ENCODE data around the gene MORN1.
A peak's percentile ranks its signal among the peaks of the same experiment; 100 is the strongest.

Gene MORN1

DNA sequence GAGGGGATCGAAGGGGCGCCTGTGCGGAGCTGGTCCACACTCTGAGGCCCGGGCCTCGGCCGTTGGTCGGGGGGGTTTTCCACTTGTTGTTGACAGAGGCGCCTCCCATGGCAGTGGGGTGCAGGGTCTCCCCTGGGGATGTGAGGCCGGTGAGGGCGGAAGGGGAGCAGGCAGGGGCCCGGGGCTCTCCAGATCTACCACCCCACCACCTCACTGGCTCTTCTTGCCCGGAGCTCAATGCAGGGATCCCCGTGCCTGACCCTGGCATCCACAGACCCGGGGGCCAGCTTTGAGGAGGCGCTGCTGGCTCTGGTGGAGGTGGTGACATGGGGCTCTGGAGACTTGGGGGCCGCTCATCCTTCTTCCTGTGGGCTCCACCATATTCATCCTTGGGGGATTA lies 28.1 kb upstream of the MORN1 start:
- DNase-seq (ENCODE audit: low read depth in 3 of 3): no peak

DNA sequence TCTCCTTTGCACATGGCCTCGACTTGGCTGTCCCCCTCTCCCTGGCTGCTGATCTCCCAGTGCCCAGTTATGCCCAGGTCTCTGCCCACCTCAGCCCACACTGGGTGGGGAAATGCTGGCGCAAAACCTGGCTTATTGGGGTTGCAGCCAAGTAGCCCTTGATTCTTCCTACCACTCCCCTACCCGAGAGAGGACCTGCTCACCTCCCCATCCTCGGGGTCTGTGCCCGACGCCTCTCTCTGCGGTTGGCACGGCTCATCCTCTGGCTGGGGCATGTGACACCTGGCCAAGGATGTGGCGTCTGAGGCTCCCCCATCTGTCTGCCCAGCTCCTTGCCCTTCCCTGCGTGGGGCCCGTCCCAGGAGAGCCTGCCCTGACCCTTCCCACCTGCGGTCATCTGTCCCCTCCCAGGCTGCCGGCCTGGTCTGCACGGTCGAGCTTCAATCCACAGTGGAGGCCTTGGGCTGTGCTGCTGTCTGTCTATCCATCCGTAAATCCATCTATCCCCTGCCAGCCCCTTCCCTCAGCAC lies 27.5 kb upstream of the MORN1 start:
- DNase-seq (ENCODE audit: low read depth in 3 of 3): no peak

DNA sequence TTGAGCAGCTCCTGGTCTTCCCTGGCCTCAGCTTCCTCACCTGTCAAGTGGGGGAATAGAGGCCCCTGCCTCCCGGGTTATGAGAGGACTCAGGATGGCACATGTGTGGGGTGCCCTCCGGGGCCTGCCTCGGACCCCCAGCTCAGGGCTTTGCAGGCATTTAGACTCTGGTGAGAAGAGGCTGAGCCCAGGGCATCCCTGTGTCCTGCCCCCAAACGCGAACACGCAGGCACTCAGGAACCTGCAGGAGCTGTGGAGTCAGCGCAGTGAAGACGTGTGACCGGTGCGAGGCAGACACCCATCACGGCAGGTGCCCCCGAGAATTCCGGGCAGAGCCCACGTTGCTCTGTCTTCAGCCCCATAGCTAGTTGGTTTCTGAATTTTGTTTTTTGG lies 26.5 kb upstream of the MORN1 start:
- no peak for DNase-seq (ENCODE audit: low read depth in 3 of 3)

DNA sequence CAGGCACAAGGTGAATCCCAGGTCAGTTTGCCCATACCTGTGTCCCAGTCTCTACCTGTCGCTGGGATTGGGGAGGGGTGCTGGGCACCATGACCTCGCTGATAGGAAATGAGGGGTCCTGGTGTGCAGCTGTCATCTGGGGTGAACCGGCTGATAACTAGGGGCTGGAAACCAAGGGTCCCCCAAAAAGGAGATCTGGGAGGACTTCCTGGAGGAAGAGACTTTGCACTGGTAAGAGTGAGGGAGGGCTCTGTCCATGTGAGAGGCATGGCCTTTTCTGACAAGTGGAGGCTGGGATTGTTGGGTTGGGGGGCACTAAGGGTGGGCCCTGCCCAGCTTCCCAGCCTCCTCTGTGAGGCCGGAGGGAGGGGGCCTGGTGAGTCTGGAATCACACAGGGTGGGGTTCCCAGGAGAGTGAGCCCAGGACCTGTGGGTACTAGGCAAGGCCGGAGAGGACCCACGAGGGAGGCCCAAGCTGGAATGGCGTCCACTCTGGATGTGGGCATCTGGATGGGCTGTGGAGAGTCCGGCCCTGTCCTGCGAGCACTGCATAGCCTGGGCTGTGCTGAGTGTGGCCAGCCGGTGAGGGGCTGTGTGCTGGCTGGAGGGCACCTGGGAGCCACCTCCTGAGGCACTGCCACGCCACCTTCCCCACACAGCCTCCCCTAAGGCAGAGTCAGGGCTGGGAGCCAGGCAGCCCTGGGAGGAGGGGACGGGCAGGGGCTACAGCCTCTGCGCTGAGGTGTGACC lies 25.9 kb upstream of the MORN1 start:
- DNase-seq (ENCODE audit: low read depth in 3 of 3): no peak

DNA sequence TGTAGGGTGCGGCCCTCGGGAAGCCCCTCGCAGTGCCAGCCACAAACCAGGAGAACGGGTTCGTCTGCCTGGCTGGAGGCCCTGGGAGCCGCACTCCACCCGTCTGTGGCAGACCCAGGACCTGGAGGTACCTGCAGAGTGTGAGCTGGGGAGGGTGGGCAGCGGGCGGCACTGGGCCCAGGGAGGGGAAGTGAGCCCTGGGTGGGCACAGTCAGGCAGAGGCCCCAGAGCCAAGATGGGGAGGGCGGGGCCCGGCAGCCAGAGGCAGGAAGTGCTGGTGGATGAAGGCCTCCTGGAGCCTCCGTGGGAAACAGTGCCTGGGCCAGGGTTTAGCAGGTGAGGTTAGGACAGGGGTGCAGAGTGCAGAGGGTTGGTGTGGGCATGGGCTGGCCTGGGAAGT lies 25.0 kb upstream of the MORN1 start:
- DNase-seq (ENCODE audit: low read depth in 3 of 3): no peak

DNA sequence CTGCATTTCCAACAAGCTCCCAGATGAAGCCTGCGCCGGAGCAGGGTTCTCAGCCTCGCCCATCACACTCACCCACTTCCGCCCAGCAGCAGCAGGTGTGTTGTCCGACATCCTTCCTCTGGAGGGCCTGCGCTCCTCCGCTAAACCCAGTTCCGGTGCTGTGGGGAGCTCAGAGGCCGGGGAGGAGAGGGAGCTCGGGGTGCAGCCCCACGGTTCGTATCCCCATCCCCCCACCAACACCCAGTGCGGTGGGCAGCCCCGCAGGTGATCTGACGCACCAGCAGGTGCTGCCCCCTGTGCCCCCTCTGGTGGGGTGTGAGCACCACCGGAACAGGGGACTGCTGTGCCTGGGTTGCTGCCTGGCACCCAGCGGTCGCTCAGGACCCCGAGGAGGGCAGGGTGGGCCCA lies 24.5 kb upstream of the MORN1 start:
- DNase-seq (ENCODE audit: low read depth in 3 of 3): no peak

DNA sequence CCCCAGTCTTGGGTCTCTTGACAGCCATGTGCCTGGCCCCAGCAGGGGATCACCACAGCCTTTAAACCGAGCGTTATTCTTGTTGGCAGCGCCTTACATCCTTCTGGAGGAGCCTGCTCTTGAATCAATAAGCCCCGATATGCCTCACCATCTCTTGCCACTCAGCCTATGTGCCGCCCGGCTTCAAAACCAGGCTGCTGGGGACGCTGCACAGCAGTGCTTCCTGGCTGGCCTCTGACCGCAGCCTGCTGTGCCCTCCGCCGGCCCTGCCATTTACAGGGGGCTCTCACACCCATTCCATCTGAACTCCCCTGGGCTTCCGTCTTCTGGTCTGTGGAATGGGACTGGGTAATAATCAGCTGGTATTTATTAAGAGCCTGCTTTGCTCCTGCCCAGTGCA lies 24.0 kb upstream of the MORN1 start:
- no peak for DNase-seq (ENCODE audit: low read depth in 3 of 3)

DNA sequence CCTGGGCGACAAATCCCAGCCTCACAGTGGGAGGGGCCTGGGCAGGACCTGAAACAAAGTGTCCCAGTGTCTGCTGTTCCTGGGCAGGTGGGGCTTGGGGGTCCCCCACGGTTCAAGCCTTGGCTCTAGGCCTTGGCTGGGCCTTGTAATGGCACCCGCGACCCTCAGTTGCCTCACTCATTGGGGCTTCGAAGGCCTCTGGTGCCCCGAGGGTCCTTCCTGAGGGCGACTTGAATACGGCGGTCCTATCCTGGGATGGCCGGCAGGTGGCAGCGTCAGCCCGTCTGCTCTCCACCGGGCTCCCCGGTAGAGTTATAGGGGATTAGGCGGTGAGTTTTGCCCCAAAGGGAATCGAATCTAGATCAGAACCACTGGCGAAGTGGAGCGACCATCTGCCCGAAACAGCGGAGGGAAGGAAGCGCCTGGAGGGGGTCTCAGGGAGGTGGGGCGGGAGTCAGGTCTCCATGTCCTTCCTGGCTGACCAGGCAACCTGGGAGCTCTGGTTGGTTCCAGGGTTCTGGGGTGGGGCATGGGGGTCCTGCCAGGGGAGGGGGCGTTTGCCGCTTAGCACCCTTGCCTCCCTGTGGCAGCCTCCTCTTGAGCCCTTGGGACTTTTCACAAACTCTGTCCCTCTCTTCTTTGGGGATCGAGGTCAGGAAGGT lies 23.1 kb upstream of the MORN1 start:
- peak; percentile 62 to 71 (median 66) for DNase-seq (ENCODE audit: low read depth in 3 of 3)

DNA sequence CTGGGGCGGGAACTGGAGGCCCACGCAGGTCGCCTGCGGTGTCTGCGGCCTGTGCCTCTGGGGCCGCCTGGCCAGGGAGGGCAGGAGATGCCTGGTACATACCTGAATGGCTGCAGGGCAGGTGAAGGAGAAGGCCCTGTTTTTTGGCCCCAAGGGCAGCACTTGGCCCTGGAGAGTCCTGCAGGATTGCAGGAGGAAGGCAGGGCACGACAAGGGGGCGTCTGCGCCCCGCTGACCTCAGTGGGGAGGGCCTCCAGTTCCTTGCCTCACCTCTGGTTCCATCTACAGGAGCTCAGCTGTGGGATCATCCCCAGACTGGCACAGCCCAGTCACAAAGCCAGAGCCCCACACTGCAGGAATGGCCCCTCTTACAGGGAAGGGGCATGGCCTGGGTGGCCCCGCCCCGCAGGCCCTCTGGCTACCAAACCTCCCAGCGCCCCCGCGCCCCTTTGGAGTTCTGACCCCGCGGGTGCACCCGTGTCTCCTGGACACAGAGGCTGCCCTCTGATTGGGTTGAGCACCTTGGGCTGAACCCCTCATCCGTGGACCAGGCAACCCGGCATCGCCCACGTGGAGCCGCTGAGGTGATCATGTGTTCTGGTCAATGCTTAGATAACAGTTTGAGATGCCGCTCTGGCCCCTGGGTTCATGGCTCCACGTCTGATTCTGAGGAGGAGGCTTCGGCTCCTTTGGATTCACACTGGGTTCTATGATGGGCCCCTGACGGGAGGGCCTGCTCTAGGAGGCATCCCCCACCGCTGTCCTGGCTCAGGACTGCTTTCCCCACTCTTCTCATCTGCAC lies 22.3 kb upstream of the MORN1 start:
- no peak for DNase-seq (ENCODE audit: low read depth in 3 of 3)

DNA sequence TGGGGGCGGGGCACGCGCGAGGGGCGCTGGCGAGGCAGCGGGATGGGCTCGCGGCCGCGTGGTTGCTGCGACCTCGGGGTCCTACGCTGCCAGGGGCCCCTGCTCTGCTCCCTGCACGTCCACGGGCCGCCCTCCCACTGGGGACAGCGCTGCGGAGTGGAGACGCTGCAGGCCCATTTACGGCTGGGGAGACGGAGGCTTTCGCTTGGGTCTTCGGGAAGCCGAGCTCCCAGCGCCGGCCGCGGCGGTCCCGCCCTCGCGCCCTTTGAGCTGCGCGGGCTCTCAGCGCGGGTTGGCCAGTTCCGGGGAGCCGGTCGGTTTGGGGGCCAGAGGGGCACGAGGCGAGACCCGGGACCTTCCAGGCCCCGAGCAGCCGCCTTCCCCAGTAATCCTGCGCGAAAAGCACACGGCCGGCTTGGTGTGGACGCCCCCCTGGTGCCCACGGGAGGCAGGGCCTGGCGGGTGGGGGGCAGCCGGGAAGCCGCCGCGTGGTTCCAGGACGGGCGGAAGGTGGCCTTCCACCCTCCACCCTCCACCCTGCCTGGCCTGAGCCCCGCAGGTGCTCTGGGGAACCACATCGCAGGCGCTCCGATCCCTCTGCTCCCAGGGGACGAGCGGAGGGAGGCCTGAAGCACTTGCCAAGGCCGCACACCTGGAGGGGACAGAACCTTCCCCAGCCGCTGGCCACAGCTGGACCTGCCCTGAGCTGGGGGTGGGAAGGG lies 21.6 kb upstream of the MORN1 start:
- DNase-seq (ENCODE audit: low read depth in 3 of 3): no peak

DNA sequence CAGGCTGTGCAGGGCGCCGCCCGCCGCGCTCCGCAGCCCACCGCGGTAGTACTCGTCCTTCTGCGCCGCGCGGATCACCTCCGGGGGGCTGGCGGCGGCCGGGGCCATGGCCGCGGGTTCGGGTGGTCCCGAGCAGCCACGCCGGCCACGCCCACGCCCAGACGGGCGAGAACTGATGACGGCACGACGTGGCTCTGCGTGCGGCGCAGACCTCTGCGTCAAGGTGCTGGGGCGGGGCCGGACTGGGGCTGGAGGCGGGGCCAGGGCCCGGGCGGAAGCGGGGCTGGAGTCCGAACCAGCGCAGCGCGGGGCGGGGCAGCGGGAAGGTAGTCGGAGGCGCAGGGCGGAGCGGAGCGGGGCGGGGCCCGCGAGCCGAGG lies 21.0 kb upstream of the MORN1 start, which contains the start of gene PEX10:
Gene PEX10, minus strand, starts transcription at position 170 of the 378 bp plus-strand sequence. Its CDS starts 62 bp downstream, at position 108.
- peak; percentile 98 to 99 (median 99) for DNase-seq (ENCODE audit: low read depth in 3 of 3)

DNA sequence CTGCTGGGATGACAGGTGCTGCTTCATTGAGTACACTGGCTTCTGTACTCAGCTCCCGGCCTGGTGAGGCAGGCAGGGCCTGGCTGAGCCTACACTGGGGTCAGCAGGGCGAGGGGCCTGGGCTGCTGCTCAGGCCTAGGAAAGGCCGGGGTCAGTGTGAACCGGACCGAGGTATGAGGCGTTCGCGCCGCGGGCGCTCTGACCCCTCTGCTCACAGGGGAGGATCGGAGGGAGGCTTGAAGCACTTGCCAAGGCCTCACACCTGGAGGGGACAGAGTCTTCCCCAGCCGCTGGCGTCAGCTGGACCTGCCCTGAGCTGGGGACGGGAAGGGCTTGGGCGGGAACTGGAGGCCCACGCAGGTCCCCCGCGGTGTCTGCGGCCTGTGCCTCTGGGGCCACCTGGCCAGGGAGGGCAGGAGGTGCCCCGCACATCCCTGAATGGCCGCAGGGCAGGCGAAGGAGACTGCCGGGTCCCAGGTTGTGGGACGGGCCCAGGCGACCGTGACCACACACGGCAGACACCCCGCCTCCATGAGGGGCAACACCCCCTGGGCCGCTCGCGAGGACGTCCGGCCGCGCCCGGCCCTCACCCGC lies 20.5 kb upstream of the MORN1 start:
- no peak for DNase-seq (ENCODE audit: low read depth in 3 of 3)

DNA sequence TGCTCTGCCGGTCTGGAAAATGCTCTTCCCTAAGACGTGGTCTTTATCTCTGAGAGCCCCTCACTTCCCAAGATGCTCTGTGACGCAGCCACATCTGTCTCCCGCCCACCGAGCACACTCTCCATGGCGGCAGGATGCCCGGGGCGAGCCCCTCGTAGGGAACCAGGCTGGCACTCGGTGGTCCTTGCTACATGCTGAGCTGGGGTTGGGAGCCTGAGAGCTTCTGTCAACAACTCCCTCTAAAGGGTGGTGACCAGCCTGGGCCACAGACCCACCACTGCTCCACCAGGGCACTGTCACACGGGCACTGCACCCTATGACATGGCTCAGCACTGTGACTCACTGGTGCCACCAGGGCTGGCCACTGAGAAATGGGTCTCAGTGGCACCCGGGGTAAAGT lies 18.4 kb upstream of the MORN1 start:
- no peak for DNase-seq (ENCODE audit: low read depth in 3 of 3)

DNA sequence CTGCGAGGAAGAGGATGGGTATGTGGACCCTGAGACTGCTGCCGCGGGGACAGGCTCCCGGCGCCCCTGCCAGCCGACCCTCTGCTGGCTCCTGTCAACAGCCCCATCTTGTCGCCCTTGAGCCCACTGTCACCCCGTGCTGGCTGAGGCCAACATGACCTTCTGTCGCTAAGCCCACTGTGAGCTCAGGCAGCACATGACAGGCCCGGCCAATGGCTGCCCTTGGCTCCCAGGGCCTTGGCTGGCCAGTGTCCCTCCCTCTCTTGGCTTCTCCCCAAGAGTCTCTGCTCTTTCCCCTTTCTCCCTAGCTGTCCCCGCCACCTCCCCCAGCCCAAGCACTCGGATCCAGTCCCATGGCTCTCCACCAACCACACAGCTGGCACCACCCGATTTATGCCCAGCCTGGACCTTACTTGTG lies 17.5 kb upstream of the MORN1 start:
- DNase-seq (ENCODE audit: low read depth in 3 of 3): no peak

DNA sequence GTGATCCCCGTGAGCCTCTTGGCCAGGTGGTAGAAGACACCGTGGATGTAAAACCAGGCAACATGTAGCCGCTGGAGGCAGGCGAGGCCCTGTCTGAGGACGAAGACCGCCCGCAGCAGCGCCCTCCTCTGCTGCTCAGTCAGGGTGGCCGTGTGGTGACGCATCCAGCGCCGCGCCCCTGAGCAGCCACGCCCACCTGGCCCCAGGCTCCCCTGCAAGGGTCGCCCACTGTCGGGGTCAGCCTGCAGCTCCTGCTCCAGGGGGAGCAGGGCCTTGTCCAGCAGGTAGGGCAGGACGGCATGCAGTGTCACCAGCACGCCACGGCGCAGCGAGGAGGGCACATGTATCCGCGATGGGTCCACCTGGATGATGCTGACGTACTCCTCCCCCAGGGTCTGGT lies 17.1 kb upstream of the MORN1 start:
- DNase-seq (ENCODE audit: low read depth in 3 of 3): no peak

DNA sequence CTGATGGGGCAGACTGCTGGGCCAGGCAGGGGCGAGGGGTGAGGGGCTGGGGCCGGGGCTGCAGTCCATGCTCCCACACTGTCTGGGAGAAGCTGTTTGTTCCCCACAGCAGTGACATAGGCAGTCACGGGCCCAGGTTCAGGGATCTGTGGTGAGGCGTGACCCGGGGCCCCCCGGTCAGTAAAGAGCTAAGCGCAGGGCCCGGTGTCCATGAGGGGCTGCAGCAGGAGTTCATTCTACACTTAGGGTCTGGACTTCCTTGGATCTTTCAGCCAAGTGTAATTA lies 16.6 kb upstream of the MORN1 start:
- no peak for DNase-seq (ENCODE audit: low read depth in 3 of 3)

DNA sequence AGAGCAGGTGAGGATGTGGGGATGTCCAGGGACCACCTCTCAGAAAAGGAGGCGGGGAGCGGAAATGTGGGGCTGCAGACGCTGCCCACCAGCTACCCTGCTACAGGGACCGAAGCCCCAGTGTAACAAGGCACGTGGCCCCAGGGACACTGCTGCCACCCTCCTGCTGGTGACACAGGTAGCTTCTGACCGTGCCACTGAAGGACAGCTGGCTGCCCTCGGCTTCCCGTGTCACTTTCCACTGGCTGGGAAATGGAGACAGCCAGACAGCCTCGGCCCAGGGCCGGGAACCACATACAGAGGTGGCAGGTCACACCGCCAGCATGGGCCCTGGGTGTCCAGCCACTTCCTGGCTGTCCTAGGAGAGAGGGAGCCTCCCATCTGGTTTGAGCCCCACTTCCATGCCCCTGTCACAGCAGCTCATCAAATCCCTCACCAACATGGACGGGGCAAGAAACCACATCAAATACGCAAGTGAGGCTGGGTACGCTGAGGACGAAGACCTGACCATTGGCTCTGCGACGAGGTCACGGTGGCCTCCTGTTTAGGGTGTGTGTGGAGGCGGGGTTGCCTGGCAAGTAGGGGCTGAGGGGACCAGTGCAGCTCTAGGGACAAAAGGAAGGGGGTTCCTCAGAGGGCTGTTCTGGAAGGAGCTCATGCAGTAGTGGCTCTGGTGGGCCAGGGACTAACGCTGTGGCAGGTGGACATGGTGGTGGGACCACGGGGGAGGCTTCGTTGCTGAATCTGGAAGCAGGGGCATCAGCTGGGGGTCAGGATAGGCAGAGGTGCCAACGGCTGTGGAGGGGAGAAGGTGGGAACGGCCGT lies 16.0 kb upstream of the MORN1 start:
- no peak for DNase-seq (ENCODE audit: low read depth in 3 of 3)

DNA sequence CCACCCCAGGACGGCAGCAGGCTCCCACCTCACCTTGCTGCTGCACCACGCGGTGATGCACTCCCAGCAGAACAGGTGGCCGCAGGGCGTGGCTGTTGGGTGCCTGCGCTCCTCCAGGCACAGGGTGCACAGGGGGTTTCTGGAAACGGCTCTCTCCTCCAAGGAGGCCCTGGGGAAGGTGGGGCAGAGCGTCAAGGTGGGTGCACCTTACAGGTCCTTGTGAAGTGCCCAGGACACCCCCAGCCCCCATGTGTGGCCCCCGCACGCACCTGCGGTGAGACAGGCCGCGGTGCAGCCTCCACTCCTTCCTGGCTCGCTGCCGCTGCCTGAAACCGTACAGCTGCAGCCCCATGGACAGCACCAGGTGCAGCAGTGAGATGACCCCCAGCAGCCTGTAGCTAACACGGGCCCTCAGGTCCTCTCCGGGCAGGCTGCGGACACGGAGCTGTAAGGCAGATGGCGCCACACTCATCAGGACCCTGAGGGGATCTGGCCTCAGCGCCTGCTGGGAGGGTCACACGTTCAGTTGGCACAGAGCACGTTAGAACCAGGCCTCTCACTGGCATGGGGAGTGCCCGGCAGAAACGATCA lies 15.2 kb upstream of the MORN1 start:
- DNase-seq (ENCODE audit: low read depth in 3 of 3): no peak

DNA sequence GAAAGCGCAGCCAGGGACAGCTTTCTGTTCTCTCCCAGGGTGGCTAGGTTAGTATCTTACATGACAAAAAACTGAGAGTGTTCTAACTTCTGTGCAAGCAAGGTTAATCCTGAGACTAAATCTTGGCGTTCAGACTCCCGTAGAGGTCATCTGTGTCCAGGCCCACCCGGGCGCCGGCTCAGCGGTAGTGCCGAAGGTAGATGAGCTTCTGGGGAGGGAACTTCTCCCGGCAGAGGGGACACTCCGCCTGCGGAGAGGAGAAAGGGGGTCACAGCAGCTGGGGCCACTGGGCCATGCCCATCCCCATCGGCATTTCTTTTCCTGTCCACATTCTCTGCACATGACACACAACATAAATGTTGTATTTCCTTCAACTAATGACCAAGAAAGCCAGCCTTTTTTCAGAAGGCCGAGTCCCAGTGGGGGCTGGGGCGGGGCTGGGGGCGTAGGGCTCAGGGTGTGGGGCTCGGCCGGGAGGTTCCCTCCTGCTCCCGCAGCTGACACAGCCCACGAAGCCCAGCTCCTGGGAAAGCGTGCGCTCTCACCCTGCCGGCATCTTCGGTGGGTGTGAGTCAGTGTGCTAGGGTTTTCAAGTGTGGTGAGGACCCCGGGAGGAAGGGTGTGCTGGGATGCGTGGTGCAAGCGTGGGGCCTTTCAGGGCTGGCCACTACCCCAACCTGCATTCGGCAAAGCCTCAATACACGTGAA lies 14.4 kb upstream of the MORN1 start:
- DNase-seq (ENCODE audit: low read depth in 3 of 3): no peak
